ENCODE data around the gene MFAP3L. TPM values are rescaled to one million over a fixed set of nuclear protein-coding genes. Genes with fewer than 3 reads are reported as not detected.

Gene MFAP3L
- total RNA-seq, 6 experiments from 2014 or later = 0.94 to 6.4 (median 2.1) TPM

DNA sequence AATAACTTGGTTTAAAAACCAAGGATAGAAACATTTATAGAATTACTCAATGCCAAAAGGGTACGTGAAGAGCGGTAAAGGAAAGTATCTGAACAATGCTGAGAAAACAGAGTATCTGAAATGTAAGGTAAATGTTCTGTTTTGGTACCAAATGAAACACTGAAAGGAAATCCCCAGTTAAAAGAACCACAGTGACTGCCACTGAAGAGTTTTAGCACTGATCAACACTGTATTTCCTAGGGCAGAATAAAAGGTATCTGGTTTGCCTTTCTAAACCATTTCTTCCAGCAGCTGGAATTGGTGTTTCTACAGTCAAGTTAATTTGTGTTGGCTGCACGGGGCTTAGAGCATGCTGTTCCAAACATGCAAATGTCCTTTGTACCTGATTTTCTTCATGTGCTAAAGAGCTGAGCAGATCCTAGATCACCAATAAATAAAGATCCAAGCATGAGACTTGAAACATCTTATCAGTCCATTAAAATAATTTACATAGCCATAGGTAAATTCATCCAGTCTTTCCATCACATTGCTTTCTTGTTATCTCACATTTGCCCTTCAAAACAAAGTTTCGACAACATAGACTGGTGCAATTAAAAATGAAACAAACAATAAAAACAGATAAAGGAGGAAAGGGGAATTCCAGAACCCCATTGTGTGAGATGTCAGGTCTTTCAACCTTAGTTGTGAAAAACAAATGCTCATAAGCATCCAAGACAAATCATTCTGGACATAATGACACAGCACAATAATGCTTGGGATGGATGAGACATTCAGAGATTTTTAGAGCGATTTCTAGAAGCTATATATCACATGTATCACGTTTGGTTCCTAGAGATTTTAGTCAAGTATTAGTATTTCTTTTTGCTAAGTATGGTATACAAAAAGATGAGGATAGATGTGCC, 38.6 kb downstream of the MFAP3L start:
- no peaks in the 10 kb centered on the region for H3K9me3 Mint-ChIP-seq
- peaks cover 26% of the 10 kb centered on the region for H3K4me1 Mint-ChIP-seq (ENCODE audit: low read depth)
- peaks cover 10% of the 10 kb centered on the region for H3K27me3 Mint-ChIP-seq (ENCODE audit: insufficient read depth)
- H3K4me3 Mint-ChIP-seq = no peak overlapping the region
- DNase-seq = no peak
- H3K36me3 Mint-ChIP-seq (ENCODE audit: low read depth) = no peaks in the 10 kb centered on the region
- TF ChIP-seq, protein P1, sequence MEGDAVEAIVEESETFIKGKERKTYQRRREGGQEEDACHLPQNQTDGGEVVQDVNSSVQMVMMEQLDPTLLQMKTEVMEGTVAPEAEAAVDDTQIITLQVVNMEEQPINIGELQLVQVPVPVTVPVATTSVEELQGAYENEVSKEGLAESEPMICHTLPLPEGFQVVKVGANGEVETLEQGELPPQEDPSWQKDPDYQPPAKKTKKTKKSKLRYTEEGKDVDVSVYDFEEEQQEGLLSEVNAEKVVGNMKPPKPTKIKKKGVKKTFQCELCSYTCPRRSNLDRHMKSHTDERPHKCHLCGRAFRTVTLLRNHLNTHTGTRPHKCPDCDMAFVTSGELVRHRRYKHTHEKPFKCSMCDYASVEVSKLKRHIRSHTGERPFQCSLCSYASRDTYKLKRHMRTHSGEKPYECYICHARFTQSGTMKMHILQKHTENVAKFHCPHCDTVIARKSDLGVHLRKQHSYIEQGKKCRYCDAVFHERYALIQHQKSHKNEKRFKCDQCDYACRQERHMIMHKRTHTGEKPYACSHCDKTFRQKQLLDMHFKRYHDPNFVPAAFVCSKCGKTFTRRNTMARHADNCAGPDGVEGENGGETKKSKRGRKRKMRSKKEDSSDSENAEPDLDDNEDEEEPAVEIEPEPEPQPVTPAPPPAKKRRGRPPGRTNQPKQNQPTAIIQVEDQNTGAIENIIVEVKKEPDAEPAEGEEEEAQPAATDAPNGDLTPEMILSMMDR (IDR thresholded peaks at IDR 0.05) = no peak
- H3K27ac Mint-ChIP-seq = no peak overlapping the region

DNA sequence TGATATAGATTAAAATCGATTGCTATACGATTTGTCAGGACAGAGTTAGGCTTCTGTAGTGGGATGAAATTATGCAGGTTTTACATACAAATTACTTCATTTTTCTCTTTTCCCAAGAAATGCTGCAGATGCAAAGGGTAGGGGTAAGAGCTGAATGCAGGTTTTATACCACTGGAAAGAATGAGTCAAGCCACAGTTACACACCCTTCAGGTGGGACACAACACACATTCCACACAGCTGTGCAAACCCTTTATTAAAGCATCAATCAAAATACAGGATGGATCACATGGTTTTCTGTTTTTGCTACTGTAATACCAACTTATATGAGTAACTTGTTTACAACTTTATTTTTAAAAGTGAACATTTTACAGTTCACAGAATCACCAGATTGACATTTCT, 39.8 kb downstream of the MFAP3L start:
- Mint-ChIP-seq H3K4me1 (ENCODE audit: low read depth) (peaks cover 26% of the 10 kb centered on the region), H3K4me3 (no peak overlapping the region), H3K36me3 (ENCODE audit: low read depth) (no peaks in the 10 kb centered on the region), H3K27ac (no peak overlapping the region), H3K27me3 (ENCODE audit: insufficient read depth) (peaks cover 4% of the 10 kb centered on the region), H3K9me3 (no peaks in the 10 kb centered on the region)
- no peak for DNase-seq
- TF ChIP-seq, protein P1 (IDR thresholded peaks at IDR 0.05) = no peak

DNA sequence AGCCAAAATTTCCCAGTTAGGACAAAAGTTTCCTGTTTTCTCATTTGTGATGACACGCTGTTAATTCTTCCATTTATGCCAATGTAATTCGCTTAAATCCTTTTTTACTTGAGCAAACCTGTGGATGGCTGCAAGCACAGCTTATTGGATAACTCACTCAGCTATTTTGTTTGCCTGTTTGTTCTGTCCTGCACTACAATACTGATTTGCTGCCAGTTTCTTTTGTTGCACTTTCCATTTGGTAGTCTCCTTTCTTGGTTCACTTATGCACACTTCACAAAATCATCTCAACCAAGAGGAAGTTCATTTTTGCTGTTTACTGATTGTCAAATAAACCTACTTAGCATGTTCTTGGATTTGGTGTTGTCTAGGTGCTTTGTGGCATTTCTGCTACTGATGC, 40.3 kb downstream of the MFAP3L start:
- TF ChIP-seq, protein P1 (IDR thresholded peaks at IDR 0.05) = no peak
- Mint-ChIP-seq H3K9me3 (no peaks in the 10 kb centered on the region), H3K36me3 (ENCODE audit: low read depth) (no peaks in the 10 kb centered on the region), H3K27me3 (ENCODE audit: insufficient read depth) (peaks cover 2% of the 10 kb centered on the region; the same call in 1 of the 2 replicates), H3K4me1 (ENCODE audit: low read depth) (peaks cover 26% of the 10 kb centered on the region), H3K27ac (no peak overlapping the region), H3K4me3 (no peak overlapping the region)
- DNase-seq = no peak

GRCh38 chr4:169984745-169985144, 41.5 kb downstream of the MFAP3L start:
- Mint-ChIP-seq H3K27ac (no peak overlapping the region), H3K4me3 (no peak overlapping the region), H3K27me3 (ENCODE audit: insufficient read depth) (peaks cover 2% of the 10 kb centered on the region; the same call in 1 of the 2 replicates), H3K4me1 (ENCODE audit: low read depth) (peaks cover 26% of the 10 kb centered on the region), H3K36me3 (ENCODE audit: low read depth) (no peaks in the 10 kb centered on the region), H3K9me3 (no peaks in the 10 kb centered on the region)
- DNase-seq = no peak
- TF ChIP-seq, protein P1 (IDR thresholded peaks at IDR 0.05) = no peak

- Mint-ChIP-seq H3K4me3 (no peak overlapping the region), H3K27ac (no peak overlapping the region), H3K27me3 (ENCODE audit: insufficient read depth) (peaks cover 2% of the 10 kb centered on the region; the same call in 1 of the 2 replicates), H3K36me3 (ENCODE audit: low read depth) (no peaks in the 10 kb centered on the region), H3K9me3 (no peaks in the 10 kb centered on the region), H3K4me1 (ENCODE audit: low read depth) (peaks cover 23% of the 10 kb centered on the region)
- TF ChIP-seq, protein P1 (IDR thresholded peaks at IDR 0.05) = no peak
- DNase-seq = no peak
These were observed 42.0 kb downstream of the MFAP3L start for GRCh38 chr4:169984173-169984572.
